Measurements from ENCODE around the gene PPM1N.

DNA sequence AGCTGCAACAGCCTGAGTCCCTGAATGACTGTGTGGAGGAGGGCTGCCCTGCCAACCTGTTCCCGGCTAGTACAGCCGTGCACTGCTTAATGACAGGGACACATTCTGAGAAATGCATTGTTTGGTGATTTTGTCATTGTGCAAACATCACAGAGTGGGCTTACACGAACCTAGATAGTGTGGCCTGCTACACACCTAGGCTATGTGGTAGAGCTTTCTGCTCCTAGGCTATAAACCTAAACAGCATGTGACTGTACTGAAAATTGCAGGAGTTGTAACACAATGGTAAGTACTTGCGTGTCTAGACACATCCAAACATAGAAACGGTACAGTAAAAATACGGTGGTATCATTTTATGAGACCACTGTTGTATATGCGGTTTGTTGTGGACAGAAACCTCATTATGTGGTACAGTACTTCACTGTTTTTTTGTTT, 44.0 kb downstream of the PPM1N start:
- TF ChIP-seq SIN3A (IDR thresholded peaks at IDR 0.05; ENCODE audit: low read depth) = no peak
- no peak for TF ChIP-seq ZFX (IDR thresholded peaks at IDR 0.05)
- TF ChIP-seq, protein P1, sequence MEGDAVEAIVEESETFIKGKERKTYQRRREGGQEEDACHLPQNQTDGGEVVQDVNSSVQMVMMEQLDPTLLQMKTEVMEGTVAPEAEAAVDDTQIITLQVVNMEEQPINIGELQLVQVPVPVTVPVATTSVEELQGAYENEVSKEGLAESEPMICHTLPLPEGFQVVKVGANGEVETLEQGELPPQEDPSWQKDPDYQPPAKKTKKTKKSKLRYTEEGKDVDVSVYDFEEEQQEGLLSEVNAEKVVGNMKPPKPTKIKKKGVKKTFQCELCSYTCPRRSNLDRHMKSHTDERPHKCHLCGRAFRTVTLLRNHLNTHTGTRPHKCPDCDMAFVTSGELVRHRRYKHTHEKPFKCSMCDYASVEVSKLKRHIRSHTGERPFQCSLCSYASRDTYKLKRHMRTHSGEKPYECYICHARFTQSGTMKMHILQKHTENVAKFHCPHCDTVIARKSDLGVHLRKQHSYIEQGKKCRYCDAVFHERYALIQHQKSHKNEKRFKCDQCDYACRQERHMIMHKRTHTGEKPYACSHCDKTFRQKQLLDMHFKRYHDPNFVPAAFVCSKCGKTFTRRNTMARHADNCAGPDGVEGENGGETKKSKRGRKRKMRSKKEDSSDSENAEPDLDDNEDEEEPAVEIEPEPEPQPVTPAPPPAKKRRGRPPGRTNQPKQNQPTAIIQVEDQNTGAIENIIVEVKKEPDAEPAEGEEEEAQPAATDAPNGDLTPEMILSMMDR (IDR thresholded peaks at IDR 0.05 in 2 of 3, conservative IDR thresholded peaks at IDR 0.05 in 1 of 3; ENCODE audit: borderline replicate concordance in 1 of 3, insufficient read depth in 1 of 3, low read depth in 2 of 3, low read length in 2 of 3) = no peak
- TF ChIP-seq, protein P2, sequence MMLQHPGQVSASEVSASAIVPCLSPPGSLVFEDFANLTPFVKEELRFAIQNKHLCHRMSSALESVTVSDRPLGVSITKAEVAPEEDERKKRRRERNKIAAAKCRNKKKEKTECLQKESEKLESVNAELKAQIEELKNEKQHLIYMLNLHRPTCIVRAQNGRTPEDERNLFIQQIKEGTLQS (IDR thresholded peaks at IDR 0.05) = no peak
- TF ChIP-seq EGR1 (IDR thresholded peaks at IDR 0.05; ENCODE audit: low read depth) = no peak
- TF ChIP-seq EZH2 (IDR thresholded peaks at IDR 0.05) = no peak
- no peak for TF ChIP-seq TCF7L2 (IDR thresholded peaks at IDR 0.05; ENCODE audit: borderline replicate concordance, extremely low read depth, insufficient read depth, insufficient read length)
- TF ChIP-seq POLR2A (IDR thresholded peaks at IDR 0.05; ENCODE audit: borderline replicate concordance, extremely low read depth, insufficient read depth, insufficient read length) = no peak
- TF ChIP-seq CEBPB (IDR thresholded peaks at IDR 0.05; ENCODE audit: low read depth) = no peak
- TF ChIP-seq POLR2AphosphoS5 (IDR thresholded peaks at IDR 0.05; ENCODE audit: low read depth, low read length) = no peak
- TF ChIP-seq, protein P3, sequence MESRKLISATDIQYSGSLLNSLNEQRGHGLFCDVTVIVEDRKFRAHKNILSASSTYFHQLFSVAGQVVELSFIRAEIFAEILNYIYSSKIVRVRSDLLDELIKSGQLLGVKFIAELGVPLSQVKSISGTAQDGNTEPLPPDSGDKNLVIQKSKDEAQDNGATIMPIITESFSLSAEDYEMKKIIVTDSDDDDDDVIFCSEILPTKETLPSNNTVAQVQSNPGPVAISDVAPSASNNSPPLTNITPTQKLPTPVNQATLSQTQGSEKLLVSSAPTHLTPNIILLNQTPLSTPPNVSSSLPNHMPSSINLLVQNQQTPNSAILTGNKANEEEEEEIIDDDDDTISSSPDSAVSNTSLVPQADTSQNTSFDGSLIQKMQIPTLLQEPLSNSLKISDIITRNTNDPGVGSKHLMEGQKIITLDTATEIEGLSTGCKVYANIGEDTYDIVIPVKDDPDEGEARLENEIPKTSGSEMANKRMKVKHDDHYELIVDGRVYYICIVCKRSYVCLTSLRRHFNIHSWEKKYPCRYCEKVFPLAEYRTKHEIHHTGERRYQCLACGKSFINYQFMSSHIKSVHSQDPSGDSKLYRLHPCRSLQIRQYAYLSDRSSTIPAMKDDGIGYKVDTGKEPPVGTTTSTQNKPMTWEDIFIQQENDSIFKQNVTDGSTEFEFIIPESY (IDR thresholded peaks at IDR 0.05; ENCODE audit: extremely low read depth, insufficient replicate concordance, low read length) = no peak
- TF ChIP-seq EZH2phosphoT487 (IDR thresholded peaks at IDR 0.05; ENCODE audit: borderline replicate concordance) = no peak
